HG02678 (cell line): Measurements from ENCODE around the gene SEPTIN12.

Experiments used
- ATAC-seq: cut with Tn5 transposase; IDR thresholded peaks from one replicate; pipeline ENCODE4 v1.9.1; 2021; ENCODE audit warnings: mild to moderate bottlenecking, moderate library complexity; ENCODE audit not compliant: unreplicated experiment

SEPTIN12 gene

DNA sequence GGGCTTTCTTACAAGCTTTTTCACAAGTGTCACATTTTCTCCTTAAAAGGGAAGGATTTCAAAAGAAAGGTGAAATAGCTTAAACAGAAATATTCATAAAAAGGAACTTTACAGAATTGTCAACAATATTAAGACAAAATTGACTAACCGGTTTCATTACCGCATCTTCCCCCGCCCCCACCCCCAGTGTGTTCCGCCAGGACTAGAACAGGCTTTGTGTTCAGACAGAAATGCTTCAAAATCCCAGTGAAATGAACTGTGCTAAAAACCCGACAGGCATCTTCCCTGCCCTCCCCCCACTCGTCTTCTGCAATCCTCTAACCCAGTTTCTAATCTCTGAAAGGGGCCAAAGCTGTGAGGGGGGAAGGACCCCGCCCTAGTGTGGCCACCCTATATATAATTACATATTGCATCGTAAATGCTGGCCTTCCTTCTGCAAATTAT, 15.3 kb upstream of the SEPTIN12 start:
- no peak for ATAC-seq

- peak; percentile 92 for ATAC-seq
These were observed 14.6 kb upstream of the SEPTIN12 start for GRCh38 chr16:4802659-4803287.

DNA sequence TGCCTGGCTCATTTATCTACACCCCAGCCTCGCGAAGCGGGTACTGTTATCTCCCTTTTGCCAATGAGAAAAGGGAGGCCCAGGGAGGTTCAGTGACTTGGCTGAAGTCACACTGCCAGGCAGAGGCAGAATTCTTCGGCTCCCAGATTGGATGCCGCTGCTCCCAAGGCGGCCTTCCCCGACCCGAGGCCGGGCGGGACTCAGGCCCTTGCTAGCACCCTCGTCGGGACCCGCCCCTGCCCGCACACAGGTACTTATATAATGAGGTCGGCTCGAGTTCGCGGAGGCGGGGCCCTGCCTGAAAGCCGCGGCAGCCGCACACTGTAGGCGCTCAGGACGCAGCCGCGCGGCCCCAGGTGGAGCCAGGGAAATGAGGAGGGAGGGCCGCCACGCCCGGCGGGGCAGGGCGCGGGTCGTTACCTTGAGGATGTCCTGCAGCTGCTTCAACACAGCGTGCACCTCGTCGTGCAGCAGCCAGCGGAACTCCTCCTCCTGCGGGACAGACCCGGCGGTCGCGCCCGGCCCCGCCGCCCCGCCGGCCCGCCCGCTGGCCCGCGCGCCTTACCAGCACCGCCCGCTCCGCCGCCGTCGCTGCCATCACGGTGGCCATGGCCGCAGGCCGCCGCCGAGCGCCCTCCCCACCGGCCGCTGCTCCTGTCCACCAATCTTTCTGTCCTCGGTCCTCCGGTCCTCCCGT, 14.0 kb upstream of the SEPTIN12 start, which contains the start of gene ROGDI:
Gene ROGDI (minus strand): TSS at position 672 of the 697 bp plus-strand sequence. CDS start 62 bp downstream, at position 610.
- peak; percentile 58 for ATAC-seq

DNA sequence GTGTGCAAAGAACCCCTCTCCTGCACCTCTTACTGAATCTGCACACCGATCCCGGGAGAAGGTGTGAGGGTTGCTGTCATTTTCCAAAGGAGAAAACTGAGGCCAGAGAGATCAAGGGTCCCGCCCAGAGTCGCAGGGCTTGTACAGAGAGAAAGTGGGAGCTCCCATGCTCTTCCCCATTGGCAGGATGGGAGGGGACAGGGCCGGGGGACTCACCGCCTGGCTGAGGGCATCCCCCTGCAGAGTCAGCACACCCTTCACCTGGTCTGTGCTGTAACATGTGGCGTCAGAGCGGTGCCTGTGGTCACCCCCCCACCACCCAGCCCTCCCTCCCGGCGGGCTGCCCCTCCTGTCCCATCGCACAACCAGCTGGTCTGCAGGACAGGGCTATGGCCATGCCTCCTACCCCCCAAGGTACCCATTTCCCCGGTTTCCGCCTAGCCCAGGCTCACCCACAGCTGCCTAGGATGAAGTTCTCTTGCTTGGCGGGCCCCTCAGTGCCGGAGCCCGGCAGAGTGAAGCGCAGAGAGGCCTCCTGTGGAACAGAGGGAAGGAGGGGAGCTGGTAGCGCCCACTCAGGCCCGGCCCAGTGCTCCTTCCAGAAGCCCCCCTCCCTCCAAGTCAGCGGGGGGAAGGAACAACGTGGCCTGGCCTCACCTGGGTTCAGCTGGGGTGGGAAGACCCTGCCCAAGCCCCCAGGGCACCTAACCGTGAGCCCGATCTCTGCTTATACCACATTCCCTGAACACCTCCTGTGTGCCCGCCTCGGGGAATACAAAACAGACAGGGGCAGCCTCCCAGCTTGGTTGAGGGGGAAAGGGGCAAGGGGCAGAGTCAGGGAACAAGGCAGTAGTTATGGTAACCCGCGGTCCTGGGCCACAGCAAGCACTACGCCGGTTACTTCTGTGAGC, 13.2 kb upstream of the SEPTIN12 start:
- no peak for ATAC-seq

- no peak for ATAC-seq
These were observed 12.3 kb upstream of the SEPTIN12 start for GRCh38 chr16:4800290-4801041.

DNA sequence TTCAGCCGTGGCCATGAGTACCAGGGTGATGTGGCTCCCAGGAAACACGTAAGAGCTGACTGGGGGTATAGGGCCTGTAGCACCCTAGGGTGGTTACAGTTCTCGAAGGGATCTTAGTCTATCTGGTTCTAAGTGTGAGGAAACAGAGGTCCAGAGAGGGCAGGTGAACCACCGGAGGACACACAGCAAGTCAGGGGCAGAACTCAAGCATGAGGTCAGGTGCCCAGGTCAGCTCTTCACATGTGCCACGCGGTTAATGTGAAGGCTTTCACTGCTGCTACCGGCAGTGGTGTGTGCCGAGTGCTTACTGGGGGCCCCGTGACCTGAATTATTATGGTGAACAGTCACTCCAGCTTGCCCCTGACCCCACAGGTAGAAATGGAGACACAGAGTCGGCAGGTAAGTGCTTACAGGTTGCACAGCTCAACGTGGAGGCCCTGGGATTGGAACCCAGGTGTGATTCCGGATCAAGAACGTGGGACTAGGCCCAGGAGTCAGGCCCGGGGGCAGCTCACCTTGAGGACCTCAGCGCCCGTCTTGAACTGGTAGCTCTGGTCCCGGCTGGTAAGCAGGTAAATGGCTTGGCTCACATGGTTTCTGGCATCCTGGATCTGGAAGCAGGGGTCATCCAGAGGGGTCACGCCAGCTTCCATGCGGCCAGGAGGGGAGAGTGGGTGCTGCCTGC, 11.2 kb upstream of the SEPTIN12 start:
- ATAC-seq = no peak

GRCh38 chr16:4798456-4798855, 10.3 kb upstream of the SEPTIN12 start:
- no peak for ATAC-seq

DNA sequence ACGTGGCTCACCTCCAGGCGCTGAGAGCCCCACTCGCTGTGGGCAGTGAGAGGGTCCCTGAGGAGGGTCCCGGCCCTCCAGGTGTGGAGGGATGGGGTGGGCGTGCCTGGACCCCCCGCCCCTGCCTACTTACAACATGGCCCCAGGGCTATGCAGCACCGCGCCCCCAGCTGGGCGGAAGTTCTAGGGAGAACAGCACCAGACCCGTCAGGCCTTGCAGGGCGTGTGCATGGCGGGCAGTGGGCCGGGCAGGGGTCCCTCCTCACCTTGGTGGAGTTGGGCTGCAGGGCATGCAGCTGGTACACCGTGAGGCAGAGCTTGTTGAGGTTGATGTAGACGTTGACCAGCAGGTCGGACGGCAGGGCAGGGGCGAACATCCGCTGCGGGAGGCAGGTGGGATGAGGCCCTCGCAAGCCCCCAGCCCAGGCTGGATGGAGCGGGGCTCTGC, 9.7 kb upstream of the SEPTIN12 start:
- ATAC-seq = no peak

GRCh38 chr16:4796982-4797804, 9.0 kb upstream of the SEPTIN12 start:
- ATAC-seq = no peak

GRCh38 chr16:4795828-4796572, 7.9 kb upstream of the SEPTIN12 start:
- ATAC-seq = no peak

DNA sequence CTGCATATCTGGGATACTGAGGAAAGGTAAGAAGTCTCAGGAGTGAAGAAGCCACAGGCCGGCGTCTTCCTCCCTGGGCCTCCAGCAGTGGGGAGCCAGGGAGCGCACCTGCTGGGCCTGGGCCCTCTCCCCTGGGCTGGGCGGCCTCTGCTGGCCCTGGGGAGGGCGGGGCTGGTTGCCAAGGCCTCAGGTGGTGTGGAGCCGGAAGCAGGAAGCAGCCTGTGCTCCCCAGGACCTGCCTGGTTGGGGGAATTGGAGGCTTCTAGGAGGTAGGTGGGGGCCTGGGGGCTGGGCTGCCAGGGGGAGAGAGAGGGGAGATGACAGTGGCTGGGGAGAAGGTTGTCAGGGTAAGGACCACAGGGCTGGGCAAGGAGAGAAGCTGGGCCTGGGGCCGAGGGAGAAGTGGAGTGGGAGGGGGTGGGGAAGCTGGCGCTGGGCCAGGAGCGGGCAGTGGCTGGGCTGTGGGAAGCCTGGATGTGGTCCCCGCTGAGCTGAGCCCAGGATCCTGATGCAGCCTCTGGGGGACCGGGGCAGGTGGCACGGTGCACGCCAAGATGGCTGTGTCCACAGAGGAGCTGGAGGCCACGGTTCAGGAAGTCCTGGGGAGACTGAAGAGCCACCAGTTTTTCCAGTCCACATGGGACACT, 7.2 kb upstream of the SEPTIN12 start, which contains the start of gene SMIM22:
Gene SMIM22 (plus strand): TSS at position 189 of the 647 bp plus-strand sequence. CDS start 366 bp downstream, at position 555.
- no peak for ATAC-seq

DNA sequence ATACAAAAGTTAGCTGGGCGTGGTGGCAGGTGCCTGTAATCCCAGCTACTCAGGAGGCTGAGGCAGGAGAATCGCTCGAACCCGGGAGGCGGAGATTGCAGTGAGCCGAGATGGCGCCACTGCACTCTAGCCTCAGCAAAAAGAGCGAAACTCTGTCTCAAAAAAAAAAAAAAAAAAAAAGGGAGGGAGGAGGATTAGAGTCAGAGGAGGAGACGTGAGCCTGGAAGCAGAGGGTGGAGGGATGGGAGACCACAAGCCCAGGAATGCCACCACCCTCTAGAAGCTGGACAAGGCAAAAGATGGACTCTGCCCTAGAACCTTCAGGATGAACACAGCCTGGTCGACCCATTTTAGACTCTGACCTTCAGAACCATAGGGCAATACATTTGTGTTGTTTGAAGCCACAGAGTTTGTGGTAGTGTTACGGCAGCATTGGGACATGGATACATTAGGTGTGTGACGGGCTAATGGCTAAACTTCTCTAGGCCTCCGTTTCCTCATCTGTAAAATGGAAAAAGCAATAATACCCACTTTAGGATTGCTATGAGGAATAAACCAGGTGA, 4.9 kb upstream of the SEPTIN12 start:
- ATAC-seq = no peak

GRCh38 chr16:4790871-4791270, 2.7 kb upstream of the SEPTIN12 start:
- no peak for ATAC-seq

DNA sequence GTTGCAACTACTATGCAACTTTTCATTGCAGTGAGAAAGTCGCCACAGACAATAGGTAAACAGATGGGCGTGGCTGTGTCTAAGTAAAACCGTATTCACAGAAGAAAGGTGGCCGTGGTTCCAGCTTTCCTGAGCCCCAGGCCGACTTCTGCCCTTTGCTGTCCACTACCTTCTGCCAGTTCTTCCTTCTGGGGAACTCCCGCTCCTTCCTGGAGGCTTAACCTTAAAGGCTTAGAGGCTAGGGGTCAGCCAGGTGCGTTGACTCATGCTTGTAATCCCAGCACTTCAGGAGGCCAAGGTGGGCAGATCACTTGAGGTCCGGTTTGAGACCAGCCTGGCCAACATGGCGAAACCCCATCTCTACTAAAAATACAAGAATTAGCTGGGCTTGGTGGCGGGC, 2.1 kb upstream of the SEPTIN12 start:
- ATAC-seq = no peak

- no peak for ATAC-seq
These were observed 765 bp upstream of the SEPTIN12 start for GRCh38 chr16:4788910-4789309.

- no peak for ATAC-seq
These were observed 344 bp upstream of the SEPTIN12 start for GRCh38 chr16:4788489-4788889.

DNA sequence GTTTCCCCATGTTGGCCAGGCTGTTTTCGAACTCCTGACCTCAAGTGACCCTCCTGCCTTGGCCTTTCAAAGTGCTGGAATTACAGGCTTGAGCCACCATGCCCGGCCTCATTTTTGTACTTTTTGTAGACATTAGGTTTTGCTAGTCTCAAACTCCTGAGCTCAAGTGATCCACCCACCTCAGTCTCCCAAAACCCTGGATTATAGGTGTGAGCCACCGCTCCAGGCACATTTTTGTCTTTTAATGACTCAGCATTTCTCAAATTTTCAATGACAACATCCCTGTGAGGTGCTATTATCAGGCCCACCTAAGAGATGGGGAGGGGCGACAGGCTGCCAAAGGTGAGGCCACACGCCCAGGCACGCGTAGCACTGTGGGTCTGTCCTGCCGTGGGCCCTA, 1.1 kb downstream of the SEPTIN12 start:
- no peak for ATAC-seq
